HG03558 (cell line): ENCODE data around the gene FOXL1.

ENCODE experiments used
- ATAC-seq: cut with Tn5 transposase; IDR thresholded peaks from one replicate; pipeline ENCODE4 v1.9.1; 2021; ENCODE audit warnings: moderate number of reproducible peaks; ENCODE audit not compliant: unreplicated experiment; ENCODE audit errors: extremely low read depth

FOXL1 gene

GRCh38 chr16:86547286-86547685 lies 31.1 kb upstream of the FOXL1 start:
- no peak for ATAC-seq

- ATAC-seq = no peak
These were observed 29.1 kb upstream of the FOXL1 start for GRCh38 chr16:86549076-86549892.

GRCh38 chr16:86549893-86550190 lies 28.5 kb upstream of the FOXL1 start:
- no peak for ATAC-seq

GRCh38 chr16:86550281-86550680 lies 28.1 kb upstream of the FOXL1 start:
- ATAC-seq = no peak

- no peak for ATAC-seq
These were observed 25.0 kb upstream of the FOXL1 start for GRCh38 chr16:86553356-86553755.

GRCh38 chr16:86554599-86554916 lies 23.8 kb upstream of the FOXL1 start:
- no peak for ATAC-seq

- ATAC-seq = peak; percentile 65
These were observed 23.2 kb upstream of the FOXL1 start, which contains the start of gene MTHFSD for GRCh38 chr16:86554917-86555703. Gene MTHFSD, minus strand, starts transcription at chr16:86555235. Its CDS starts 51 bp downstream, at chr16:86555184.

GRCh38 chr16:86555704-86556075 lies 22.7 kb upstream of the FOXL1 start:
- ATAC-seq = no peak

- ATAC-seq = no peak
These were observed 21.8 kb upstream of the FOXL1 start for GRCh38 chr16:86556576-86556975.

- no peak for ATAC-seq
These were observed 20.8 kb upstream of the FOXL1 start for GRCh38 chr16:86557587-86557986.

GRCh38 chr16:86558355-86559193 lies 19.8 kb upstream of the FOXL1 start:
- ATAC-seq = no peak

- ATAC-seq = no peak
These were observed 18.5 kb upstream of the FOXL1 start for GRCh38 chr16:86559802-86560305.

- ATAC-seq = no peak
These were observed 16.0 kb upstream of the FOXL1 start for GRCh38 chr16:86562356-86562755.

- no peak for ATAC-seq
These were observed 14.6 kb upstream of the FOXL1 start for GRCh38 chr16:86563469-86564345.

- no peak for ATAC-seq
These were observed 13.1 kb upstream of the FOXL1 start for GRCh38 chr16:86565181-86565631.

GRCh38 chr16:86565644-86566511 lies 12.5 kb upstream of the FOXL1 start:
- ATAC-seq = no peak

- no peak for ATAC-seq
These were observed 11.8 kb upstream of the FOXL1 start, which contains the start of gene FOXC2 for GRCh38 chr16:86566601-86566965. Gene FOXC2, plus strand, starts transcription at chr16:86566829. Its CDS starts 507 bp downstream, at chr16:86567336.

GRCh38 chr16:86566966-86567700 lies 11.2 kb upstream of the FOXL1 start:
- ATAC-seq = no peak
